Tibial nerve (tissue), 4 donors: ENCODE data around the gene CLK2.

Source experiments
- CTCF ChIP-seq, 5 experiments: fragments of 200-600 bp in 3 of 5; fragments of 450-650 bp in 2 of 5; sonication (generic) in 3 of 5; IDR thresholded peaks; one replicate each; pipeline ENCODE4 v1.5.1; 2016 to 2019; ENCODE audit warnings: antibody characterized with exemption in 5 of 5, mild to moderate bottlenecking in 3 of 5, moderate library complexity in 2 of 5
- EP300 ChIP-seq, 2 donors: sonication (generic); formaldehyde crosslinking; IDR thresholded peaks; one replicate each; pipeline ENCODE4 v1.6.1; 2017; ENCODE audit warnings: antibody characterized with exemption in 2 of 2, mild to moderate bottlenecking in 1 of 2
- POLR2A ChIP-seq, 2 donors: fragments of 450-650 bp; IDR thresholded peaks; one replicate each; pipeline ENCODE4 v1.6.1; 2017; ENCODE audit warnings: antibody characterized with exemption in 2 of 2, mild to moderate bottlenecking in 2 of 2, moderate library complexity in 2 of 2

GRCh38 chr1:155253208-155253607 lies 20.1 kb downstream of the CLK2 start:
- TF ChIP-seq POLR2A (IDR thresholded peaks at IDR 0.05) = no peak
- TF ChIP-seq CTCF (IDR thresholded peaks at IDR 0.05) = no peak
- TF ChIP-seq EP300 (IDR thresholded peaks at IDR 0.05) = no peak
